Osteoblast (primary cell): ENCODE results near the gene GDI2. TPM values are rescaled to one million over a fixed set of nuclear protein-coding genes. Genes with fewer than 3 reads are reported as not detected.
"Not testable (repeated sequence)": the region's sequence is repeated elsewhere in the genome, so short reads cannot be mapped to it uniquely, and the experiment has no call there.

ENCODE experiments used
- DNase-seq: peaks from one replicate; pipeline ENCODE4 v3.0.0; 2011; ENCODE audit warnings: low spot score, mixed read lengths; ENCODE audit not compliant: insufficient read length; ENCODE audit errors: missing footprints
- H2AFZ ChIP-seq: 2 replicates; pipeline ENCODE4 v1.6.0; 2011; ENCODE audit warnings: mild to moderate bottlenecking, low read length
- H3K27ac ChIP-seq: 2 replicates; pipeline ENCODE4 v1.5.1; 2011; ENCODE audit warnings: mild to moderate bottlenecking, low read depth, low read length, moderate library complexity
- H3K27me3 ChIP-seq: 2 replicates; pipeline ENCODE4 v1.6.0; 2012; ENCODE audit warnings: mild to moderate bottlenecking, control low read depth, inconsistent platforms, low read length, moderate library complexity; ENCODE audit not compliant: insufficient read depth
- H3K36me3 ChIP-seq: 2 replicates; pipeline ENCODE4 v1.5.1; 2011; ENCODE audit warnings: mild to moderate bottlenecking, low read length, control low read depth, moderate library complexity; ENCODE audit not compliant: insufficient read depth
- H3K4me1 ChIP-seq: 2 replicates; pipeline ENCODE4 v1.5.1; 2011; ENCODE audit warnings: mild to moderate bottlenecking, low read length, control low read depth, moderate library complexity; ENCODE audit not compliant: insufficient read depth
- H3K4me2 ChIP-seq: 2 replicates; pipeline ENCODE4 v1.6.0; 2011; ENCODE audit warnings: mild to moderate bottlenecking, low read length; ENCODE audit not compliant: insufficient read depth
- H3K4me3 ChIP-seq: fragments of 200-600 bp; sonication (generic); 3 replicates; pipeline ENCODE4 v1.5.1; 2012; ENCODE audit warnings: mild to moderate bottlenecking, low read length, inconsistent platforms; ENCODE audit not compliant: insufficient read depth
- H3K79me2 ChIP-seq: 2 replicates; pipeline ENCODE4 v1.6.0; 2012; ENCODE audit warnings: mild to moderate bottlenecking, low read length, control low read depth, inconsistent platforms; ENCODE audit not compliant: insufficient read depth
- H3K9me3 ChIP-seq: 2 replicates; pipeline ENCODE4 v1.5.1; 2011; ENCODE audit warnings: low read depth, low read length, control low read depth
- H4K20me1 ChIP-seq: 2 replicates; pipeline ENCODE4 v1.6.0; 2012; ENCODE audit warnings: mild to moderate bottlenecking, low read length, control low read depth; ENCODE audit not compliant: insufficient read depth
- total RNA-seq: library from RNA; depleted of rRNA; stranded (reverse); fragments of >200 nt; gene quantifications from 2 replicates; pipeline ENCODE4 v1.2.3, GENCODE V29; 2012
- TF ChIP-seq, protein P1 (sequence below): IDR thresholded peaks from 2 replicates; pipeline ENCODE4 v1.5.1; 2011; ENCODE audit warnings: mild to moderate bottlenecking, low read depth, low read length, moderate library complexity; ENCODE audit errors: extremely low read depth

GDI2 gene
- total RNA-seq, 1 donor = 684 TPM

DNA sequence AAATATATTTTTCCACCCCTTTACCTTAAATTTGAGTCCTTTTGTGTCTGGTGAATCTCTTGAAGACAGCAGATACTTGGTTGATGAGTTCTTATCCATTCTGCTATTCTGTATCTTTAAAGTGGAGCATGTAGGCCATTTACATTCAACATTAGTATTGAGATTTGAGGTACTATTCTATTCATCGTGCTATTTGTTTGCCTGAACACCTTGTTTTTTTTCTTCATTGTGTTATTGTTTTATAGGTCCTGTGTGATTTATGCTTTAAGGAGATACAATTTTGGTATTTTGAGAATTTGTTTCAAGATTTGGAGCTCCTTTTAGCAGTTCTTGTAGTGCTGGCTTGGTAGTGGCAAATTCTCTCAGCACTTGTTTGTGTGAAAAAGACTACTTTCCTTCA, 29.9 kb downstream of the GDI2 start:
- Histone ChIP-seq H3K27ac (no peak overlapping the region), H3K4me2 (no peak overlapping the region), H3K27me3 (no peaks in the 10 kb centered on the region), H3K36me3 (peaks cover 59% of the 10 kb centered on the region), H3K79me2 (peaks cover 93% of the 10 kb centered on the region), H2AFZ (no peak overlapping the region), H3K4me3 (no peak overlapping the region), H3K9me3 (no peaks in the 10 kb centered on the region), H4K20me1 (peaks cover 46% of the 10 kb centered on the region), H3K4me1 (peaks cover 12% of the 10 kb centered on the region)
- TF ChIP-seq, protein P1, sequence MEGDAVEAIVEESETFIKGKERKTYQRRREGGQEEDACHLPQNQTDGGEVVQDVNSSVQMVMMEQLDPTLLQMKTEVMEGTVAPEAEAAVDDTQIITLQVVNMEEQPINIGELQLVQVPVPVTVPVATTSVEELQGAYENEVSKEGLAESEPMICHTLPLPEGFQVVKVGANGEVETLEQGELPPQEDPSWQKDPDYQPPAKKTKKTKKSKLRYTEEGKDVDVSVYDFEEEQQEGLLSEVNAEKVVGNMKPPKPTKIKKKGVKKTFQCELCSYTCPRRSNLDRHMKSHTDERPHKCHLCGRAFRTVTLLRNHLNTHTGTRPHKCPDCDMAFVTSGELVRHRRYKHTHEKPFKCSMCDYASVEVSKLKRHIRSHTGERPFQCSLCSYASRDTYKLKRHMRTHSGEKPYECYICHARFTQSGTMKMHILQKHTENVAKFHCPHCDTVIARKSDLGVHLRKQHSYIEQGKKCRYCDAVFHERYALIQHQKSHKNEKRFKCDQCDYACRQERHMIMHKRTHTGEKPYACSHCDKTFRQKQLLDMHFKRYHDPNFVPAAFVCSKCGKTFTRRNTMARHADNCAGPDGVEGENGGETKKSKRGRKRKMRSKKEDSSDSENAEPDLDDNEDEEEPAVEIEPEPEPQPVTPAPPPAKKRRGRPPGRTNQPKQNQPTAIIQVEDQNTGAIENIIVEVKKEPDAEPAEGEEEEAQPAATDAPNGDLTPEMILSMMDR = no peak
- DNase-seq = no peak

DNA sequence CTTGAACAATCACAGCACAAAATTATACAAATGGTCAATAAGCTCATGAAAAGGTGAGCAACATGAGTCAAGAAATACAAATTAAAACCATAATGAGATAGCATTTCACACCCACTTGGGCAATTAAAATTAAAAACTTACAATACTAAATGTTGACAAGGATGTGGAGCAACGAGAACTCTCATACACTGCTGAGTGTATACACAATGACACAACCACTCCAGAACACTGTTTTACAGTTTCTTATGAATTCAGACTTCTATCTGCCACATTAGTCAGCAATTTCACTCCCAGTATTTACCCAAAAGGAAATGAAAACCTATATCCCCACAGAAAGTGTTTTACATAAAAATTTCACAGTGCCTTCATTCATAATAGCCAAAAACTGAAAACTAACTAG, 31.1 kb downstream of the GDI2 start:
- Histone ChIP-seq H4K20me1 (peaks cover 44% of the 10 kb centered on the region), H3K27me3 (no peaks in the 10 kb centered on the region)

DNA sequence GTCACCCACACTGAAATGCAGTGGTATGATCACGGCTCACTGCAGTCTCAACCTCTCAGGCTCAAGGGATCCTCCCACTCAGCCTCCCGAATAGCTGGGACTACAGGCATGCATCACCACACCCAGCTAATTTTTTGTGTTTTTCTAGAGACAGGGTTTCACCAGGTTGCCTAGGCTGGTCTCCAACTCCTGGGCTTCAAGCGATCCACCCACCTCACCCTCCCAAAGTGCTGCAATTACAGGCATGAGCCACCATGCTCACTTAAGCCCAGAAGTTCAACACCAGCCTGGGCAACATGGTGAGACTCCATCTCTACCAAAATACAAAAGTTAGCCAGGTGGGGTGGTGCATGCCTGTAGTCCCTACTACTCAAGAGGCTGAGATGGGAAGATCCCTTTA, 33.5 kb downstream of the GDI2 start:
- peaks cover 48% of the 10 kb centered on the region for H3K36me3 ChIP-seq
- TF ChIP-seq, protein P1 = no peak

More for the DNA sequence above, 31.1 kb downstream of the GDI2 start:
- Histone ChIP-seq H3K4me2 (no peak overlapping the region), H3K4me1 (peaks cover 6% of the 10 kb centered on the region), H3K4me3 (no peak overlapping the region), H3K36me3 (peaks cover 58% of the 10 kb centered on the region), H2AFZ (no peak overlapping the region), H3K27ac (no peak overlapping the region), H3K9me3 (no peaks in the 10 kb centered on the region), H3K79me2 (peaks cover 89% of the 10 kb centered on the region)
- DNase-seq = no peak
- TF ChIP-seq, protein P1 = no peak

DNA sequence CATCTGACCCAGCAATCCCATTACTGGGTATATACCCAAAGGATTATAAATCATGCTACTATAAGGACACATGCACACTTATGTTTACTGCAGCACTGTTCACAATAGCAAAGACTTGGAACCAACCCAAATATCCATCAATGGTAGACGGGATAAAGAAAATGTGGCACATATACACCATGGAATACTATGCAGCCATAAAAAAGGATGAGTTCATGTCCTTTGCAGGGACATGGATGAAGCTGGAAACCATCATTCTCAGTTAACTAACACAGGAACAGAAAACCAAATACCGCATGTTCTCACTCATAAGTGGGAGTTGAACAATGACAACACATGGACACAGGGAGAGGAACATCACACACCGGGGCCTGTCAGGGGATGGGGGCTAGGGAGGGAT, 35.5 kb downstream of the GDI2 start:
- peaks cover 44% of the 10 kb centered on the region for H3K36me3 ChIP-seq

More for the DNA sequence above, 33.5 kb downstream of the GDI2 start:
- H3K4me2 ChIP-seq = no peak overlapping the region
- no peaks in the 10 kb centered on the region for H3K9me3 ChIP-seq
- H3K4me1 ChIP-seq = peaks cover 24% of the 10 kb centered on the region
- H2AFZ ChIP-seq = no peak overlapping the region
- DNase-seq = no peak
- H3K79me2 ChIP-seq = peaks cover 82% of the 10 kb centered on the region
- H3K27ac ChIP-seq = peak overlapping the region; percentile 1
- no peak overlapping the region for H3K4me3 ChIP-seq
- no peaks in the 10 kb centered on the region for H3K27me3 ChIP-seq
- H4K20me1 ChIP-seq = peaks cover 58% of the 10 kb centered on the region

DNA sequence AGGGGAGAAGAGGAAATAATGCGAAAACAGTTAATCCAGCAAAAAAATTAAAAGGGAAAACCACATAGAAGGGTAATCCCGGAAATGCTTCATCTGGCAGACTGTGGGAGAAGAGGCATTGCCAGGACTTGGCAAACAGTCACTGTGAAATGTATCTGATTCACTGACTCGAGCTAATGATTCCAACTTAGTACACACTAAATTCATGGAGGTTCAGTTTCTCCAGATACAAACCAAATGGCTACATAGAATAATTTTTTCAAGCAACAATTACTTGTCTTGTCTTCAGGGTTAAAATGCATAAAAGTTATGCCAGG, 36.4 kb downstream of the GDI2 start:
- TF ChIP-seq, protein P1 = no peak
- Histone ChIP-seq H3K36me3 (peaks cover 43% of the 10 kb centered on the region), H3K4me1 (peaks cover 28% of the 10 kb centered on the region), H3K79me2 (peaks cover 83% of the 10 kb centered on the region), H4K20me1 (peaks cover 66% of the 10 kb centered on the region), H2AFZ (no peak overlapping the region), H3K4me2 (peak overlapping the region; percentile 52), H3K9me3 (no peaks in the 10 kb centered on the region), H3K4me3 (no peak overlapping the region), H3K27ac (peak overlapping the region; percentile 75), H3K27me3 (no peaks in the 10 kb centered on the region)
- peak; percentile 85 for DNase-seq

More for the DNA sequence above, 35.5 kb downstream of the GDI2 start:
- peaks cover 83% of the 10 kb centered on the region for H3K79me2 ChIP-seq
- not testable (repeated sequence) for H3K27ac ChIP-seq, H3K4me3 ChIP-seq, H3K9me3 ChIP-seq, H2AFZ ChIP-seq, H3K4me2 ChIP-seq, H3K27me3 ChIP-seq, DNase-seq
- peaks cover 28% of the 10 kb centered on the region for H3K4me1 ChIP-seq
- H4K20me1 ChIP-seq = peaks cover 70% of the 10 kb centered on the region
